GM18951 (cell line): ENCODE data around the gene ZSCAN10.
"Not testable (repeated sequence)": the region's sequence is repeated elsewhere in the genome, so short reads cannot be mapped to it uniquely, and the experiment has no call there.

ENCODE experiments used
- POLR2A ChIP-seq: IDR thresholded peaks from 4 replicates; pipeline ENCODE4 v1.6.1; 2011; ENCODE audit warnings: mild to moderate bottlenecking; ENCODE audit not compliant: insufficient read length, insufficient read depth; ENCODE audit errors: extremely low read depth
- in situ Hi-C: fragments of 300-500 bp; cut with MboI; formaldehyde crosslinking; loops from one replicate; pipeline ENCODE4 v1.12.0; 2022; ENCODE audit warnings: low sequenced_read_pairs, mixed read lengths, inconsistent platforms; ENCODE audit not compliant: unreplicated experiment

ZSCAN10 gene

GRCh38 chr16:3062553-3062952 lies 36.5 kb downstream of the ZSCAN10 start:
- TF ChIP-seq POLR2A, result no peak
- in situ Hi-C loops, result loop anchor here (5.0 kb wide), 1 partner anchor 65 kb away; no protein-coding TSS in a partner anchor

GRCh38 chr16:3060339-3061127 lies 38.6 kb downstream of the ZSCAN10 start:
- no peak for TF ChIP-seq POLR2A
- in situ Hi-C loops, result loop anchor here (5.0 kb wide), 1 partner anchor 67 kb away; no protein-coding TSS in a partner anchor

- in situ Hi-C loops, result loop anchor here (5.0 kb wide), 1 partner anchor 68 kb away; no protein-coding TSS in a partner anchor
- no peak for TF ChIP-seq POLR2A
These were observed 39.3 kb downstream of the ZSCAN10 start for GRCh38 chr16:3059723-3060242.

GRCh38 chr16:3059041-3059722 lies 39.9 kb downstream of the ZSCAN10 start:
- in situ Hi-C loops, result no loop called here
- TF ChIP-seq POLR2A, result peak; percentile 68

GRCh38 chr16:3058139-3059030 lies 40.7 kb downstream of the ZSCAN10 start:
- in situ Hi-C loops, result no loop called here
- TF ChIP-seq POLR2A, result no peak

- in situ Hi-C loops, result no loop called here
- TF ChIP-seq POLR2A, result no peak
These were observed 41.6 kb downstream of the ZSCAN10 start for GRCh38 chr16:3057181-3058138.

GRCh38 chr16:3056336-3057180 lies 42.5 kb downstream of the ZSCAN10 start:
- no peak for TF ChIP-seq POLR2A
- in situ Hi-C loops, result no loop called here

GRCh38 chr16:3055734-3056115 lies 43.4 kb downstream of the ZSCAN10 start:
- in situ Hi-C loops, result not testable (repeated sequence)

GRCh38 chr16:3054965-3055733 lies 43.9 kb downstream of the ZSCAN10 start:
- no peak for TF ChIP-seq POLR2A
- in situ Hi-C loops, result no loop called here

- in situ Hi-C loops, result not testable (repeated sequence)
These were observed 45.8 kb downstream of the ZSCAN10 start for GRCh38 chr16:3053330-3053710.

- in situ Hi-C loops, result not testable (repeated sequence)
These were observed 46.3 kb downstream of the ZSCAN10 start for GRCh38 chr16:3052571-3053329.
